GM18909 (cell line): ENCODE results near the gene LILRA1.
"Not testable (repeated sequence)": the region's sequence is repeated elsewhere in the genome, so short reads cannot be mapped to it uniquely, and the experiment has no call there.

ENCODE experiments used
- ATAC-seq: cut with Tn5 transposase; IDR thresholded peaks from one replicate; pipeline ENCODE4 v1.9.1; 2021; ENCODE audit warnings: mild to moderate bottlenecking; ENCODE audit not compliant: unreplicated experiment, poor library complexity

LILRA1 gene

DNA sequence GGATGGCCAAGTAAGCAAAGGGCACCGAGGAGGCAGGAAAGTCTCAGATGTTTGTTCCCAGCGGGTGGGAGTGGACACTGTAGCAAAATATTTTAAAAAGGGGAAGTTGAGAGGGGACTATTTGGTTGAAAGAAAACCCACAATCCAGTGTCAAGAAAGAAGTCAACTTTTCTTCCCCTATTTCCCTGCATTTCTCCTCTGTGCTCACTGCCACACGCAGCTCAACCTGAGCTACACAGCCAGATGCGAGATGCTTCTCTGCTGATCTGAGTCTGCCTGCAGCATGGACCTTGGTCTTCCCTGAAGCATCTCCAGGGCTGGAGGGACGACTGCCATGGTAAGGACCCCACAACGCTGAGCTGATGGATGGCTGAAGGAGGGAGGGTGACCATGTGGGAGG is at the start of gene LILRA1:
Gene LILRA1, plus strand, starts transcription at position 188 of the 400 bp plus-strand sequence. CDS start 613 bp downstream, outside the sequence.
- not testable (repeated sequence) for ATAC-seq

DNA sequence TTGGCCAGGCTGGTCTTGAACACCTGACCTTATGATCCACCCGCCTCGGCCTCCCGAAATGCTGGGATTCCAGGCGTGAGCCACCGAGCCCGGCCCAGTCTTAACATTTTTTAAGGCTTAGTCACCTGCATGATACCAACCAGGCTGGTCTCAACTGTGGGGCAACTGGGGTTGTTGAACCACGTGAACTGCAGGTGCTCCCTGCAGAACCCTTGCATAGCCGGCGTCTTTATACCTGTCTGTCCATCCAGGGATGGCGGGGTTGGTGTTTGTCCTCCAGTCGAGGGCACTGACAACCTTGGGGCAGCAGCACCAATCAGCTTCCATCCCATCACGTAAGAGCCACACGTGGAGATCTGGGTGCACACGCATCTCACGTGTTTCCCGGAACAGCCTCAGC is 44.6 kb upstream of the LILRA1 start:
- no peak for ATAC-seq

DNA sequence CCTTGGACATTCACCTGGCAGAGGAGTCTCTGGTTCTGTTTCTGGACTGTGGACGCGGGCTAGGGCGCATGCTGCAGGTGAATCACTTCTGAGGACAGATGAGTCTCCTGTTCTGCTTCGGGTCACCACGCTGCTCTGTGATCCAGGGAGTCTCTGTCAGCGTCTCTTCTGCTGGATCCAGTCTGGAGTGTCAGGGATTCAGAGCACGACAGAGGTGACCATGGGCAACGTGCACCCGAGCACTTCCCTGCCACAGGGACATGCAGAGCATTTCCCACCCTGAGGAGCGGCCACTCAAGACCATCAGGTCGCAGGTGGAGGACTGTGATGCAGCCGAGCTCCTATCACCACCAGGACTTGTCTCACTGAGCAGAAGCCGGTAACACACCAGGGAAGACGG is 44.2 kb upstream of the LILRA1 start:
- ATAC-seq = no peak

DNA sequence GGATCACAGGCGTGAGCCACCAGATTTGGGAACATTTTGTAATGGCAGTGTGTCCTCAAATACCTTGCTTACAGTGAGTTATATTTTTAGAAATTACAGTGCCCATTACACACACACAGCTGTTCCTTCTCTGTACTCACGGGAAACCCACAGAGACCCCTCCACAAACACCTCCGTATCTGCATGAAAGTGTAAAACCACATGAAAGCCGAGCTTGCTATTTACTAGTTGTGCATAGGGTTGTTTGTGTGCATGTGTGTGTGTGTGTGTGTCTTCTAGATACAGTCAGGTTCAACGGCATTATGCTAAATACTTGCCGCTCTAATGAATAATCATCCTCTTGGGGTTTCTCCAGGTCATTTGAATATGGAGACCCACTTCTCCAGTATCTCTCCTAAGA is 42.1 kb upstream of the LILRA1 start:
- ATAC-seq = no peak

DNA sequence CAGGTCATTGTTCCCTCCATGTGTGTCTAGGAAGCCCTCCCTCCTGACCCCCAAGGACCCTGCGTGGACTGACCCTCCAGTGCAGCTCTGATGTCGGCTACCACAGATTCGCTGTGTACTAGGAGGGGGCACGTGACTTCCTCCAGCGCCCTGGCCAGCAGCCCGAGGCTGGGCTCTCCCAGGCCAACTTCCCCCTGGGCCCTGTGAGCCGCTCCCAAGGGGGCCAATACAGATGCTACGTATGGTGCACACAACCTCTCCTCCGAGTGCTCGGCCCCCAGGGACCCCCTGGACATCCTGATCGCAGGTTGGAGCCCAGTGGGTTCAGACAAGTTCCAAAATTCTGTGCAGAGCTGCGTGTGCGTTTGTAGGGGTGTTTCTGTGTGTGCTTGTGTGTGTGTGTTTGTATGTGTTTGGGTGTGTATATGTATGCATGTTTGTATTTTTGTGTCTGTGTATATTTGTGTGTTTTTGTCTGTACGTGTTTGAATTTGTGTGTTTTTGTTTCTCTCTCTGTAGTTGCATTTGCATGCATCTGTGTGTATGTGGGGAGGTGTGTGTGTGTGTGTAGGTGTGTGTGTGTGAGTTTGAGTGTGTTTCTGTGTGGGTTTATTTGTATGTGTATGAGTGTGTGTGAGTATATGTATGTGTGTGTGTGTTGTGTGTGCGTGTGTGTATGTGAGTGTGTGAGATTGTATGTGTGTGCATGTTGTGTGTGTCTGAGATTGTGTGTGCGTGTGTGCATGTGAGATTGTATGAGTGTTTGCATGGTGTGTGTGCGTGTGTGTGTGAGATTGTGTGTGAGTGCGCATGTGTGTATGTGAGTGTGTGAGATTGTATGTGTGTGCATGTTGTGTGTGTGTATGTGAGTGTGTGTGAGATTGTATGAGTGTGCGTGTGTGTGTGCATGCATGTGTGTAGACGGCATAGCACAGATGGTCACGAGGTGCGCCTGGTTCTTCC is 41.2 kb upstream of the LILRA1 start:
- ATAC-seq = no peak

DNA sequence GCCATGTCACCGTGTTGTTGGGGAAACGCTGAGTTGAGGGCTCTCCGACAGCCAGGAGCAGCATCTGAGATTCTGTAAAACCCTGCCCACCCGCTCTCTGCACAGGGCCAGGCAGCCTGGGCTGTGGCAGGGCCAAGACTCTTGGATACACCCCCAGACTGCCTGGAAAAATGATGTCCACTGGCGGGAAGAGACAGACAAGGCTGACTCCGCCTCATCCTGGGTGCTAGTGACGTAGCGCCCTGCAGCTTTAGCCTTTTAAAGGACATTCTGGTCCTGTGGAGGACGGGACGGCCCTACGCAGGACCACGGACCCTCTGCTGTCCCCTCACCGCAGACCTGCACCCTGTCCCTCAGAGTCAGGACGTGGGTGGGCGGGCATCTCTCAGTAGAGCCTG is 40.5 kb upstream of the LILRA1 start:
- no peak for ATAC-seq

DNA sequence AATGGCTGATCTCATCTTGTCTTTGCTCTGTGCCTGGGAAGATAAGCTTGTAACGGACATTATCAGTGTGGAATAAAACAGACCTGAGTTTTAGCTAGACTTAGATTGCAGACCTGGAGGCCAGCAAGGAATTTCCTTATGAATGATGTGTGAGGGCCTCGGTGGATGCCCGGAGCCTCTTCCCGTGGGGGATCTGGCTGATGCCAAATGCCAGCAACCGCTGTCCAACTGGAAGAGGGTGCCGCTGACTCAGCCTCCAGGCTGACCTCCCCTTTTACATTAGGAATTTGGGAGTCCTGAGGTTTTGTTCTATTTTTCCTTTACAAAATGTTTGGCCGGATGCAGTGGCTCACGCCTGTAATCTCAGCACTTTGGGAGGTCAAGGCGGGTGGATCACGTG is 39.4 kb upstream of the LILRA1 start:
- no peak for ATAC-seq

DNA sequence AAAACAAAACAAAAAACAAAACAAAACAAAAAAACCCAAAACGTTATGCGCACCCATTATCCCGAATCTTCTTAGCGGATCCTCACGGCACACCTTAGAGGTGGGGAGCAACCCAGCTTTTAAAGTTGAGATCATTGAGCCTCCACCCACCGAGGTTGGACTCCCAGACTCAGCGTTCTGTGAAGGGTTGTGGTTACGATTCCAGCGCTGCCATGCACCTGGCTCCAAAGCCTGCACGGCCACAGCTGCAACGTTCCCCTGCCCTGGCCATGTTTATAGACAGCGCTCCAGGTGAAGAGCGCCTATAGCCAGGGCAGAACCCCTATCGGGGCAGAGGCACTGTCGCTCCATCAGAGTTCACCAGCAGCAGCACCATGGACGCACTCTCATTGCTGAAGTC is 38.5 kb upstream of the LILRA1 start:
- ATAC-seq = no peak

DNA sequence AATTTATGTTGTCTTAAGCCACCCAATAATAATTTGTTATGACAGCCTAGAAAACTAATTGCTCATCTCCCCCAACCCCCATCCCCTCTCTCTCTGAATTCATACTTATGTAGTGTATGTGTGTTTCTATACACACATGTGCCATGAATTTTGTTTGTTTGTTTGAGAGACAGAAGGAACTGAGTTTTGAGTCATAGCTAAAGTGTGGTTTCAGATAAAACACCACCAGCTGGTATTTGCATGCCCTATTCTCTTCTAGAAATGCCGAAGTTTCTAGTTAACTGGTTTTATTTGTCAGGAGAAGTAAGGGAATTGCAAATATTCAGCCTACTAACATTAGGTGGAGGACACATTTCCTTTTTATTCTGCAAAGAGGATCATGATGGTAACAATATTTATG is 37.2 kb upstream of the LILRA1 start:
- no peak for ATAC-seq

DNA sequence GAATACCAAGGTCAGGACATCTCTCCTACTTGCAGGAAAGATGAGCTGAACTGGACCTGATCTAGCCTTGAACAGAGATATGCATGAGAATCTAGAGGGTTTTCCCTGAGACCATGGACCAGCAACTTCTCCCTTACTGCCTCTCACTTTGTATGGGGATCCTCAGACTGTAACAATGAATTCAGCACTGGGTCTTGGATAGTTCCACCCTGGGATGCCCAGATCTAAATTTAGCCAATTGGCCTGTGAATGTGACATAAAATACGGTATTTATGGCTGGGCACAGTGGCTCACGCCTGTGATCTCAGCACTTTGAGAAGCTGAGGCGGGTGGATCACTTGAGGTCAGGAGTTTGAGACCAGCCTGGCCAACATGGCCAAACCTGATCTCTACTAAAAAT is 35.1 kb upstream of the LILRA1 start:
- ATAC-seq = no peak

DNA sequence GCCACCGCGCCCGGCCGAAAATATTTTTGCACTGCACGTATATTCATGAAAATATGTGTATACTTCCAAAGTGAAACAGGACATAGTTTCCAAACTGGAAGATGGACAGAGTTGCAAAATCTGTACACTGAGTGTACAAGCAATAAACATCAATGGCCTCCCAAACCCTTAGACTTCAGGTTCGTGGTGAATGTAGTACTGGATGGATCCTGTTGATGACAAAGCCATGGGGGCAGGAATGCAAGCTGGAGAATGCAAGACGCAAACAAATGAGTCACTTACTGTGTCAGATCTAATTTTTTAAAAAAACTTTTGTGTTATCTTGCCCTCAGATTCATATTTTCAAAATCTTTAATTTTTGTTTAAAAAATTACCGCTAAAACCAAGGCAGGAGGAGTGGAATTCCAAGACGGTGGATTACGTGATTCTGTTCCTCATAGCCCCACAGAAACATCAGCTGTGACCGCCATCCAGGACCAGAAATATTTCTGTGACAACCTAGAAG is 32.5 kb upstream of the LILRA1 start:
- no peak for ATAC-seq

DNA sequence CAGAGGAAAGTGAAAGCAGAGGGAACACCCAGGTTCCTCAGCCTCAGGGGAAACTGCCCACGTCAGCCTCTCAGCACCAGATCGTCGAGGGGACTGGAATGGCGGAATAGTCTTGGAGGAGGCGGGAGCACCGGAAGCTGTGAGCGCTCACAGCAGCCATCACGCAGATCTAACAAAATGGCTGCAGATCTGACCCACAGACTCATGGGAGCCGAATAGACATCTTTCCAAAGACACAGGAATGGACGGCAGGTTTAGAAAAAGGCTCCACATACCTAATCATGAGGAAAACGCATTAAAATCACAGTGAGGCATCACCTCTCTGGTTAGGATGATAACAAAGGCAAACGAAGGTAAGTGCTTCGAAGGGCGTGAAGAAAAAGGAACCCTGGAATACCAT is 31.6 kb upstream of the LILRA1 start:
- no peak for ATAC-seq

DNA sequence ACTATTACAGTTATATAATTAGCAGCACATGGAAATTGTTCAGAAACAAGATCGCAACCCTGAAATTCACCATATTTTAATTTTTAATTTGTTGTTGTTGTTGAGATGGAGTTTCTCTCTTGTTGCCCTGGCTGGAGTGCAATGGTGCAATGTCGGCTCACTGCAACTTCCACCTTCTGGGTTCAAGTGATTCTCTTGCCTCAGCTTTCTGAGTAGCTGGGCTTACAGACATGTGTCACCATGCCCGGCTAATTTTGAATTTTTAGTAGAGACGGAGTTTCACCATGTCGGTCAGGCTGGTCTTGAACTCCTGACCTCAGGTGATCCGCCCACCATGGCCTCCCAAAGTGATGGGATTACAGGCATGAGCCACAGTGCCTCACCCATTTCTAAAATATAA is 30.2 kb upstream of the LILRA1 start:
- not testable (repeated sequence) for ATAC-seq

DNA sequence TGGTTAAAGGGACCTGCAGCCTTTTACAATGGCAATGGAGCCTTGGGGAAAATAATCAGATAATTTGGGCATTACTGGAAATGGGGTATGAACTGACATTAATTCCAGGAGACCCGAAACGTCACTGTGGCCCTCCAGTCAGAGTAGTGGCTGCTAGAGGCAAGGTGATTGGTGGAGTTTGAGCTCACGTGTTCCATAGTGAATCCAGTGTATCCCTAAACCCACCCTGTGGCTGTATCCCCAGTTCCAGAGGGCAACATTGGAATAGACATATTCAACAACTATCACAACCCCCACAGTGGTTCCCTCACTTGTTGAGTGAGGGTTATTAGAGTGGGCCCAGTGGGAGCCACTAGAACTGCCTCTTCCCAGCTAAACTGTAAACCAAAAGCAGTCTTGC is 23.1 kb upstream of the LILRA1 start:
- no peak for ATAC-seq

DNA sequence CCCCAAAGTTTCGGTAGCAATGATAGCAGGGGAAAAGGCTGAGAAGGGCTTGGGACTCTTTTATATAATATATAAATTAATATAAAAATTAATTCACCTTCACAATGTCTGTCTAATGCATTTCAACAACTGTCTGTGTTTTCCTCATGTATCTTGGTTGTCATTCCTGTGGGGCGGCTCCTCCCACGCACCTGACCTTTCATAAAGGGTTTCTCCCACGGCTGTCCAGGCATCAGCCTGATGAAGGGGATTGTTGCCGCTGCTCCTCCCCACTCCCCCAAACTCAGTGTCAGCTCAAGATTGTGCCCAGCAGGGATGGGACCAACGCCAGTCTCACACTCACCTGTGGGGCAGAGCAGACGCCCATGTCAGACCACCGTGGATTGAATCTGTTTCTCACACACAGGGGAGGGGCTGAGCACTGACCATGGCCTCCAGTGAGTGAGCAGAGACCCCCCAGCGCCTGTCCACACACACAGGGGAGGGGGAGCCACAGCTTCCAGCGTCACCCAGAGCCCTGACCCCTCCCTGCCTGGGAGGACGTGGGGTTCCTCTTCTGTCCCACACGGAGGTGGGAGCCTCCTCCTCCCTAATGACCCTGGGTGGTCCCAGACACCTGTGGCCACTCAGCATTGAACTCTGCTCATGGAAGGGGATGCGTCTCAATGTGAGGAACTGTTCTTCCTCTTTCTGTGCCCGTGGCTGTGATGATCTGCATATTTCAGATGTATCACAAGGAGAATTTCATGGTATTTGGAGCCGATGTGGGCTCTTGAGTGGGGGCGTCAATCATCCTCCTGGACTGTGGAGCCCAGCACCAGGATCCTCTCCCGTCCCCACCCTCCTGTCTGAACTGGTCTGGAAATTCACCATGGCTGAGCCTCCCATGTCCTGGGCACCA is 21.5 kb upstream of the LILRA1 start:
- ATAC-seq = not testable (repeated sequence)

DNA sequence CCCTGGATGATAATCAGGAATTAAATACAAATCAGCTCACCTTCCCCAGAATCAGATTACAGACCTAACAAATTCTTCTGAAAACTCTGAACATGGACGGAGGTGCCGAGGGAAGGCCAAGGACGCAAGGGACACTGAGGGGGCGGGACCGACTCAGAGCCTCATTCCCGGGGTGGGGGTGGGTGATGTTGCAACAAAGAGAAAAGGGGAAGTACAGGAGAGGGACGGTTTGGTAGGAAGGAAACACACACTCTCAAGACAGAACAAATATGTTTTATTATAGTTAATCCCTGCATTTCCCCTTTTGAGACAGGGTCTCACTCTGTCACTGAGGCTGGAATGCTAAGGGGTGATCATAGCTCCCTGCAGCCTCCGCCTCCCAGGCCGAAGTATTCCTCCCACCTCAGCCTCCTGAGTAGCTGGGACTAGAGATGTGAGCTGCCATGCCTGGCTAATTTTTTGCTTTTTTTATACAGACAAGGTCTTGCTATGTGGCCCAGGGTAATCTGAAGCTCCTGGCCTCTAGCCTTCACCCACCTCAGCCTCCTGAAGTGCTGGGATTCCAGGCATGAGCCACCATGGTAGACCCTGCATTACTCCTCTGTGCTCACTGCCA is 20.6 kb upstream of the LILRA1 start:
- ATAC-seq = no peak

DNA sequence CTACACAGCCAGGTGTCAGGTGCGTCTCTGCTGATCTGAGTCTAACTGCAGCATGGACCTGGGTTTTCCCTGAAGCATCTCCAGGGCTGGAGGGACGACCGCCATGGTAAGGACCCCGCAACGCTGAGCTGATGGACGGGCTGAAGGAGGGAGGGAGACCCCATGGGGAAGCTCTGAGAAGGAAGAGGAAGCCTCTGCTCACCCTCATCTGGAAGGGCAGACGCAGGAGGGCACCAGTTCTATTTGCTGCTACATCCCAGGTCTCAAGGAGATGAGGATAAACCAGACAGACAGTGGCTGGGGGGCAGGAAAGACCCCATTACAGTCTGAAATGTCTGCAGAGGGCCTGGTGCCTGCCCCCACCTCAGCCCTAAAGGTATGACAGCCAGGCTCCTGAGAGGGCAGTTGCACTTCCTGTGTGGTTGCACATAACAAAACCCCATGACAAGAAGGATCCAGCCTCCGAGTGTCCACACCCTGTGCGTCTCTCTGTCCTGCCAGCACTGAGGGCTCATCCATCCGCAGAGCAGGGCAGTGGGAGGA is 20.0 kb upstream of the LILRA1 start, which contains the start of gene LILRA2:
Gene LILRA2, plus strand, starts transcription at position 461 of the 543 bp plus-strand sequence. CDS start 89 bp downstream, outside the sequence.
- ATAC-seq = no peak

DNA sequence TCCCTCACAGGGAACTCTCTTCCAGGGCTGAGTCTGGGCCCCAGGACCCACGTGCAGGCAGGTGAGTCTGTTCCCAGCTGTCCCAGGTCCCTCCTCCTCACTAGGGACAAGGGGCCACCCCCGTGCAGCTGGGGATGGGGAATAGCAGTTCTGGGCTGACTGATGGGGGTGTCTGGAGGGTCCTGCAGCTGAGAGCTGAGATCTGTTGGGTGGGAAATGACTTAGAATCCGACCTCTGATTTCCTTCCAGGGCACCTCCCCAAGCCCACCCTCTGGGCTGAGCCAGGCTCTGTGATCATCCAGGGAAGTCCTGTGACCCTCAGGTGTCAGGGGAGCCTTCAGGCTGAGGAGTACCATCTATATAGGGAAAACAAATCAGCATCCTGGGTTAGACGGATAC is 19.4 kb upstream of the LILRA1 start:
- ATAC-seq = no peak

DNA sequence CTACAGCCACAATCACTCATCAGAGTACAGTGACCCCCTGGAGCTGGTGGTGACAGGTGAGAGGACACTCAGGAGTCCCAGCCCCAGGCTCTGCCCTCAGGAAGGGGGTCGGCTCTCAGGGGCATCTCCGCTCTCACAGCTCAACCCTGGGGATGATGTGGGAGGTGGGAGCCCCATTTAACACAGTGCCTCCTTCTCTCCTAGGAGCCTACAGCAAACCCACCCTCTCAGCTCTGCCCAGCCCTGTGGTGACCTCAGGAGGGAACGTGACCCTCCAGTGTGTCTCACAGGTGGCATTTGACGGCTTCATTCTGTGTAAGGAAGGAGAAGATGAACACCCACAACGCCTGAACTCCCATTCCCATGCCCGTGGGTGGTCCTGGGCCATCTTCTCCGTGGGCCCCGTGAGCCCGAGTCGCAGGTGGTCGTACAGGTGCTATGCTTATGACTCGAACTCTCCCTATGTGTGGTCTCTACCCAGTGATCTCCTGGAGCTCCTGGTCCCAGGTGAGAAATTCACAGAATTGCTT is 18.8 kb upstream of the LILRA1 start:
- no peak for ATAC-seq

DNA sequence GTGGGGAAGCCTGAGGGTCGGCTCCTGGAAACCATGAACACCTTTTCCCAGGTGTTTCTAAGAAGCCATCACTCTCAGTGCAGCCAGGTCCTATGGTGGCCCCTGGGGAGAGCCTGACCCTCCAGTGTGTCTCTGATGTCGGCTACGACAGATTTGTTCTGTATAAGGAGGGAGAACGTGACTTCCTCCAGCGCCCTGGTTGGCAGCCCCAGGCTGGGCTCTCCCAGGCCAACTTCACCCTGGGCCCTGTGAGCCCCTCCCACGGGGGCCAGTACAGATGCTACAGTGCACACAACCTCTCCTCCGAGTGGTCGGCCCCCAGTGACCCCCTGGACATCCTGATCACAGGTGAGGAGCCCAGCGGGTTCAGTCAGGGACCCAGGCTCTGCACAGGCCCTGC is 18.2 kb upstream of the LILRA1 start:
- not testable (repeated sequence) for ATAC-seq
